HEK293 (cell line): ENCODE data around the gene CRYBA2.

ENCODE experiments used
- TF ChIP-seq, protein P1 (sequence below): fragments of 450-650 bp; formaldehyde crosslinking; IDR thresholded peaks from 2 replicates; pipeline ENCODE4 v1.5.1; 2016; ENCODE audit warnings: missing biosample characterization, missing genetic modification characterization
- TF ChIP-seq, protein P2 (sequence below): fragments of 450-650 bp; formaldehyde crosslinking; IDR thresholded peaks from 2 replicates; pipeline ENCODE4 v1.5.1; 2016; ENCODE audit warnings: missing biosample characterization, missing genetic modification characterization

DNA sequence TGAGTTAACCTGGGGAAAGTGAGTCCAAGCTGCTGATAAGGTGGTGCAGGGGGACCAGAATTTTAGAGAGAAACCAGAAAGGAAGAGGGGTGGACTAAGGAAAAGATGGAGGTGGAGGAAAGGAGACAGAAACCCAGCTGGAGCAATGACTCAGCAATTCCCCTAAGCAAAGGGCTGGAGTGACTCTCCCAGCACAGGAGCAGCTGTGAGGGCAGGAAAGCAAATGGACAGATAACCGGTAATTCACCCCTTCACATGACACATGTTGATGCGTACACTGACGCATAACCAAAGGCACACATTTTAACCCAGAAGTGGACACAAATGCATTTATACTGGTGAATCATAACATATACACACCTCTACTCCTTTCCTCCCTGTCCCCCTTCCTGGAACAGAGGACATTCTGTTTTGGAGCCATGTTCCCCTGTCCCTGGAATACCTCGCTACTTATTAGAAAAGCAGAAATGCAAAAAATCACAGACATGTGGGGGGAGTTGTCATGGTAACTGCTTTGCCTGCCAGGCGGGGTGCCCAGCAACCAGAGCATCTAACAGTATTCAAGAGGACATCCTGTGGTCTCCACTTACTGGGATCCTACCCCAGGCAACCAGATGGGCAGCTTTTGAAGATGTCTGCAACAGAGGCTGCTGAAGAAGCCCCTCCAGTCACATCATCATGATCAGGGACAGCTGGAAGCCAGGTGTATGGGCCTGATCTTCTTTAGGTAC, 29.0 kb downstream of the CRYBA2 start:
- TF ChIP-seq, protein P1, sequence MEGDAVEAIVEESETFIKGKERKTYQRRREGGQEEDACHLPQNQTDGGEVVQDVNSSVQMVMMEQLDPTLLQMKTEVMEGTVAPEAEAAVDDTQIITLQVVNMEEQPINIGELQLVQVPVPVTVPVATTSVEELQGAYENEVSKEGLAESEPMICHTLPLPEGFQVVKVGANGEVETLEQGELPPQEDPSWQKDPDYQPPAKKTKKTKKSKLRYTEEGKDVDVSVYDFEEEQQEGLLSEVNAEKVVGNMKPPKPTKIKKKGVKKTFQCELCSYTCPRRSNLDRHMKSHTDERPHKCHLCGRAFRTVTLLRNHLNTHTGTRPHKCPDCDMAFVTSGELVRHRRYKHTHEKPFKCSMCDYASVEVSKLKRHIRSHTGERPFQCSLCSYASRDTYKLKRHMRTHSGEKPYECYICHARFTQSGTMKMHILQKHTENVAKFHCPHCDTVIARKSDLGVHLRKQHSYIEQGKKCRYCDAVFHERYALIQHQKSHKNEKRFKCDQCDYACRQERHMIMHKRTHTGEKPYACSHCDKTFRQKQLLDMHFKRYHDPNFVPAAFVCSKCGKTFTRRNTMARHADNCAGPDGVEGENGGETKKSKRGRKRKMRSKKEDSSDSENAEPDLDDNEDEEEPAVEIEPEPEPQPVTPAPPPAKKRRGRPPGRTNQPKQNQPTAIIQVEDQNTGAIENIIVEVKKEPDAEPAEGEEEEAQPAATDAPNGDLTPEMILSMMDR (tag by site-specific recombination): no peak
- TF ChIP-seq, protein P2, sequence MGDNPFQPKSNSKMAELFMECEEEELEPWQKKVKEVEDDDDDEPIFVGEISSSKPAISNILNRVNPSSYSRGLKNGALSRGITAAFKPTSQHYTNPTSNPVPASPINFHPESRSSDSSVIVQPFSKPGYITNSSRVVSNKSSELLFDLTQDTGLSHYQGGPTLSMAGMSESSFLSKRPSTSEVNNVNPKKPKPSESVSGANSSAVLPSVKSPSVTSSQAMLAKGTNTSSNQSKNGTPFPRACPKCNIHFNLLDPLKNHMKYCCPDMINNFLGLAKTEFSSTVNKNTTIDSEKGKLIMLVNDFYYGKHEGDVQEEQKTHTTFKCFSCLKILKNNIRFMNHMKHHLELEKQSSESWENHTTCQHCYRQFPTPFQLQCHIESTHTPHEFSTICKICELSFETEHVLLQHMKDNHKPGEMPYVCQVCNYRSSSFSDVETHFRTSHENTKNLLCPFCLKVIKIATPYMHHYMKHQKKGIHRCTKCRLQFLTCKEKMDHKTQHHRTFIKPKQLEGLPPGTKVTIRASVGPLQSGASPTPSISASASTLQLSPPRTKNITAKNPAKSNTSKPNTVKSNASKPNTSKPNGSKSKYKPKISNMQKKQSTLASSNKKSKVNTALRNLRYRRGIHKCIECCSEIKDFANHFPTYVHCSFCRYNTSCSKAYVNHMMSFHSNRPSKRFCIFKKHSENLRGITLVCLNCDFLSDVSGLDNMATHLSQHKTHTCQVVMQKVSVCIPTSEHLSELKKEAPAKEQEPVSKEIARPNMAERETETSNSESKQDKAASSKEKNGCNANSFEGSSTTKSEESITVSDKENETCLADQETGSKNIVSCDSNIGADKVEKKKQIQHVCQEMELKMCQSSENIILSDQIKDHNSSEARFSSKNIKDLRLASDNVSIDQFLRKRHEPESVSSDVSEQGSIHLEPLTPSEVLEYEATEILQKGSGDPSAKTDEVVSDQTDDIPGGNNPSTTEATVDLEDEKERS: no peak
